ENCODE results near the gene FYN. TPM values are rescaled to one million over a fixed set of nuclear protein-coding genes. Genes with fewer than 3 reads are reported as not detected.

FYN gene
- total and polyA plus RNA-seq, 9 of the 15 experiments (the other 6 are each of a cell fraction or from before 2014, with no cell fraction given), result 2.9 to 22.1 (median 11.4) TPM

DNA sequence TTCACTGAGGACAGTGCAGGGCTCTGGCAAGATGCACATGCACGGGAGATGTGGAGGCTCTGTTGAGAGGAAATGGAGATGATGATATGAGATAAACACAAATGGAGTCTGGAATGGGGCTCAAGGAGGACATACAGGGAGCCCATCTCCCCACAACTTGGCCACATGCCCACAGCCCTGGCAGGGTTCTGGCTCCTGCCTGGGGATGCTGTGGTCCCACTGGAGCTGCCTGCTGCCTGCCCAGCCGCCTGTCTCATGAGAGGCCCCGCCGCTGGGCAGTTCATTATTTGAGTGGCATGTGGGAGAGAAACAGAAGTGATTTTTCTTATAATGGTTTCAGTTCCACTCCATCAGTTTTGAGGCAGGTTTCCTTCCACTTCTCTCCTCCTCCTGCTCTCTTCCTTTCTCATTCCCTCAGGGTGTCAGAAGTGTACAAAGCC is 134.0 kb downstream of the FYN start:
- no peak overlapping the region for H3K27ac ChIP-seq (ENCODE audit: extremely low read depth, low read depth, low read length)
- ATAC-seq (no peak), DNase-seq (ENCODE audit: extremely low read depth in 1 of 4, low spot score in 3 of 4) (no peak), FAIRE-seq (no peak)
- intact Hi-C loops (cut with micrococcal nuclease) (no loop called here), in situ Hi-C loops (cut with MboI) (no loop called here)
- H3K27me3 ChIP-seq (ENCODE audit: control insufficient read depth in 2 of 2, insufficient read depth in 2 of 2, low read length in 2 of 2), result peaks cover 2 to 14% of the 10 kb centered on the region in 2 experiments; a peak in 4 of 5 replicates
- ChIA-PET POLR2A (interaction anchor here (0.5 kb wide), 1 partner anchor 49 kb away, joined by 3 read pairs; no protein-coding TSS in a partner anchor), CTCF (ENCODE audit: low intra/inter-chr PET ratio) (no interaction called here)
- H4K20me1 ChIP-seq (replicated peaks; ENCODE audit: control insufficient read depth, insufficient read depth, low read length), result no peaks in the 10 kb centered on the region
- H3K4me1 ChIP-seq (replicated peaks in 1 of 2; ENCODE audit: control insufficient read depth in 2 of 2, insufficient read depth in 2 of 2, low read length in 2 of 2), result no peaks in the 10 kb centered on the region
- no TSS peak for BruUV-seq (replicated peaks)
- no peak overlapping the region for H3K4me2 ChIP-seq (ENCODE audit: insufficient read depth, low read length)
- no peak overlapping the region for H3K9ac ChIP-seq (ENCODE audit: insufficient read depth in 1 of 2, low read depth in 2 of 2, low read length in 2 of 2)
- H3K9me3 ChIP-seq (replicated peaks; ENCODE audit: control insufficient read depth, insufficient read depth, low read depth, low read length), result no peaks in the 10 kb centered on the region
- 9% methylated on average over 4 of the region's 4 CpGs for WGBS (ENCODE audit: insufficient coverage, low coverage, missing lambda C conversion rate)
- H3K36me3 ChIP-seq (ENCODE audit: control insufficient read depth, insufficient read depth, low read length), result no peaks in the 10 kb centered on the region
- no peak overlapping the region for H2AFZ ChIP-seq (ENCODE audit: low read depth, low read length)
- H3K9me1 ChIP-seq (ENCODE audit: control insufficient read depth, insufficient read depth, low read length), result no peaks in the 10 kb centered on the region
- H3K79me2 ChIP-seq (ENCODE audit: control insufficient read depth, insufficient read depth, low read length), result no peaks in the 10 kb centered on the region
- H3K4me3 ChIP-seq, result no peak overlapping the region
- TF ChIP-seq MXI1 (IDR thresholded peaks at IDR 0.05; ENCODE audit: low read depth, low read length) (no peak), KAT7 (CRISPR knock-in tag; IDR thresholded peaks at IDR 0.05; ENCODE audit: borderline replicate concordance) (no peak), MED1 (CRISPR knock-in tag; IDR thresholded peaks at IDR 0.05; ENCODE audit: borderline replicate concordance) (no peak)
- TF ChIP-seq, protein P1, sequence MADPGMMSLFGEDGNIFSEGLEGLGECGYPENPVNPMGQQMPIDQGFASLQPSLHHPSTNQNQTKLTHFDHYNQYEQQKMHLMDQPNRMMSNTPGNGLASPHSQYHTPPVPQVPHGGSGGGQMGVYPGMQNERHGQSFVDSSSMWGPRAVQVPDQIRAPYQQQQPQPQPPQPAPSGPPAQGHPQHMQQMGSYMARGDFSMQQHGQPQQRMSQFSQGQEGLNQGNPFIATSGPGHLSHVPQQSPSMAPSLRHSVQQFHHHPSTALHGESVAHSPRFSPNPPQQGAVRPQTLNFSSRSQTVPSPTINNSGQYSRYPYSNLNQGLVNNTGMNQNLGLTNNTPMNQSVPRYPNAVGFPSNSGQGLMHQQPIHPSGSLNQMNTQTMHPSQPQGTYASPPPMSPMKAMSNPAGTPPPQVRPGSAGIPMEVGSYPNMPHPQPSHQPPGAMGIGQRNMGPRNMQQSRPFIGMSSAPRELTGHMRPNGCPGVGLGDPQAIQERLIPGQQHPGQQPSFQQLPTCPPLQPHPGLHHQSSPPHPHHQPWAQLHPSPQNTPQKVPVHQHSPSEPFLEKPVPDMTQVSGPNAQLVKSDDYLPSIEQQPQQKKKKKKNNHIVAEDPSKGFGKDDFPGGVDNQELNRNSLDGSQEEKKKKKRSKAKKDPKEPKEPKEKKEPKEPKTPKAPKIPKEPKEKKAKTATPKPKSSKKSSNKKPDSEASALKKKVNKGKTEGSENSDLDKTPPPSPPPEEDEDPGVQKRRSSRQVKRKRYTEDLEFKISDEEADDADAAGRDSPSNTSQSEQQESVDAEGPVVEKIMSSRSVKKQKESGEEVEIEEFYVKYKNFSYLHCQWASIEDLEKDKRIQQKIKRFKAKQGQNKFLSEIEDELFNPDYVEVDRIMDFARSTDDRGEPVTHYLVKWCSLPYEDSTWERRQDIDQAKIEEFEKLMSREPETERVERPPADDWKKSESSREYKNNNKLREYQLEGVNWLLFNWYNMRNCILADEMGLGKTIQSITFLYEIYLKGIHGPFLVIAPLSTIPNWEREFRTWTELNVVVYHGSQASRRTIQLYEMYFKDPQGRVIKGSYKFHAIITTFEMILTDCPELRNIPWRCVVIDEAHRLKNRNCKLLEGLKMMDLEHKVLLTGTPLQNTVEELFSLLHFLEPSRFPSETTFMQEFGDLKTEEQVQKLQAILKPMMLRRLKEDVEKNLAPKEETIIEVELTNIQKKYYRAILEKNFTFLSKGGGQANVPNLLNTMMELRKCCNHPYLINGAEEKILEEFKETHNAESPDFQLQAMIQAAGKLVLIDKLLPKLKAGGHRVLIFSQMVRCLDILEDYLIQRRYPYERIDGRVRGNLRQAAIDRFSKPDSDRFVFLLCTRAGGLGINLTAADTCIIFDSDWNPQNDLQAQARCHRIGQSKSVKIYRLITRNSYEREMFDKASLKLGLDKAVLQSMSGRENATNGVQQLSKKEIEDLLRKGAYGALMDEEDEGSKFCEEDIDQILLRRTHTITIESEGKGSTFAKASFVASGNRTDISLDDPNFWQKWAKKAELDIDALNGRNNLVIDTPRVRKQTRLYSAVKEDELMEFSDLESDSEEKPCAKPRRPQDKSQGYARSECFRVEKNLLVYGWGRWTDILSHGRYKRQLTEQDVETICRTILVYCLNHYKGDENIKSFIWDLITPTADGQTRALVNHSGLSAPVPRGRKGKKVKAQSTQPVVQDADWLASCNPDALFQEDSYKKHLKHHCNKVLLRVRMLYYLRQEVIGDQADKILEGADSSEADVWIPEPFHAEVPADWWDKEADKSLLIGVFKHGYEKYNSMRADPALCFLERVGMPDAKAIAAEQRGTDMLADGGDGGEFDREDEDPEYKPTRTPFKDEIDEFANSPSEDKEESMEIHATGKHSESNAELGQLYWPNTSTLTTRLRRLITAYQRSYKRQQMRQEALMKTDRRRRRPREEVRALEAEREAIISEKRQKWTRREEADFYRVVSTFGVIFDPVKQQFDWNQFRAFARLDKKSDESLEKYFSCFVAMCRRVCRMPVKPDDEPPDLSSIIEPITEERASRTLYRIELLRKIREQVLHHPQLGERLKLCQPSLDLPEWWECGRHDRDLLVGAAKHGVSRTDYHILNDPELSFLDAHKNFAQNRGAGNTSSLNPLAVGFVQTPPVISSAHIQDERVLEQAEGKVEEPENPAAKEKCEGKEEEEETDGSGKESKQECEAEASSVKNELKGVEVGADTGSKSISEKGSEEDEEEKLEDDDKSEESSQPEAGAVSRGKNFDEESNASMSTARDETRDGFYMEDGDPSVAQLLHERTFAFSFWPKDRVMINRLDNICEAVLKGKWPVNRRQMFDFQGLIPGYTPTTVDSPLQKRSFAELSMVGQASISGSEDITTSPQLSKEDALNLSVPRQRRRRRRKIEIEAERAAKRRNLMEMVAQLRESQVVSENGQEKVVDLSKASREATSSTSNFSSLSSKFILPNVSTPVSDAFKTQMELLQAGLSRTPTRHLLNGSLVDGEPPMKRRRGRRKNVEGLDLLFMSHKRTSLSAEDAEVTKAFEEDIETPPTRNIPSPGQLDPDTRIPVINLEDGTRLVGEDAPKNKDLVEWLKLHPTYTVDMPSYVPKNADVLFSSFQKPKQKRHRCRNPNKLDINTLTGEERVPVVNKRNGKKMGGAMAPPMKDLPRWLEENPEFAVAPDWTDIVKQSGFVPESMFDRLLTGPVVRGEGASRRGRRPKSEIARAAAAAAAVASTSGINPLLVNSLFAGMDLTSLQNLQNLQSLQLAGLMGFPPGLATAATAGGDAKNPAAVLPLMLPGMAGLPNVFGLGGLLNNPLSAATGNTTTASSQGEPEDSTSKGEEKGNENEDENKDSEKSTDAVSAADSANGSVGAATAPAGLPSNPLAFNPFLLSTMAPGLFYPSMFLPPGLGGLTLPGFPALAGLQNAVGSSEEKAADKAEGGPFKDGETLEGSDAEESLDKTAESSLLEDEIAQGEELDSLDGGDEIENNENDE (IDR thresholded peaks at IDR 0.05; ENCODE audit: low read depth, low read length), result no peak
- TF ChIP-seq, protein P2, sequence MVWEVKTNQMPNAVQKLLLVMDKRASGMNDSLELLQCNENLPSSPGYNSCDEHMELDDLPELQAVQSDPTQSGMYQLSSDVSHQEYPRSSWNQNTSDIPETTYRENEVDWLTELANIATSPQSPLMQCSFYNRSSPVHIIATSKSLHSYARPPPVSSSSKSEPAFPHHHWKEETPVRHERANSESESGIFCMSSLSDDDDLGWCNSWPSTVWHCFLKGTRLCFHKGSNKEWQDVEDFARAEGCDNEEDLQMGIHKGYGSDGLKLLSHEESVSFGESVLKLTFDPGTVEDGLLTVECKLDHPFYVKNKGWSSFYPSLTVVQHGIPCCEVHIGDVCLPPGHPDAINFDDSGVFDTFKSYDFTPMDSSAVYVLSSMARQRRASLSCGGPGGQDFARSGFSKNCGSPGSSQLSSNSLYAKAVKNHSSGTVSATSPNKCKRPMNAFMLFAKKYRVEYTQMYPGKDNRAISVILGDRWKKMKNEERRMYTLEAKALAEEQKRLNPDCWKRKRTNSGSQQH (CRISPR knock-in tag; IDR thresholded peaks at IDR 0.05), result no peak

Data from K562 (cell line).